HL-60 (cell line): ENCODE data around the gene TBK1.

Experiments used
- DNase-seq, 2 experiments: peaks; one replicate each; pipeline ENCODE4 v3.0.0-alpha.2; 2010 to 2020; ENCODE audit warnings: low read depth in 1 of 2, low spot score in 1 of 2
- H3K27ac ChIP-seq: fragments of 250-450 bp; sonication (Bioruptor Pico); replicated peaks from 2 replicates; pipeline ENCODE4 v1.5.1; 2020; ENCODE audit warnings: mild to moderate bottlenecking, moderate library complexity
- H3K27me3 ChIP-seq: fragments of 250-450 bp; sonication (Bioruptor Pico); 2 replicates; pipeline ENCODE4 v1.5.1; 2021; ENCODE audit warnings: mild to moderate bottlenecking, moderate library complexity; ENCODE audit not compliant: insufficient read depth, poor library complexity, severe bottlenecking
- H3K4me3 ChIP-seq: replicated peaks from 2 replicates; pipeline ENCODE4 v1.5.1; 2011; ENCODE audit warnings: mild to moderate bottlenecking, control low read depth, low read length; ENCODE audit not compliant: insufficient read depth
- CTCF ChIP-seq: IDR thresholded peaks from one replicate; pipeline ENCODE4 v1.5.1; 2011; ENCODE audit warnings: low read length, control low read depth, inconsistent platforms; ENCODE audit not compliant: insufficient read depth
- GABPA ChIP-seq: IDR thresholded peaks from 2 replicates; pipeline ENCODE4 v1.6.1; 2012; ENCODE audit warnings: low read depth
- POLR2AphosphoS5 ChIP-seq: IDR thresholded peaks from 2 replicates; pipeline ENCODE4 v1.6.1; 2012; ENCODE audit warnings: low read depth
- REST ChIP-seq: IDR thresholded peaks from 2 replicates; pipeline ENCODE4 v1.6.1; 2012; ENCODE audit warnings: low read depth; ENCODE audit not compliant: insufficient replicate concordance
- SPI1 ChIP-seq: IDR thresholded peaks from 2 replicates; pipeline ENCODE4 v1.6.1; 2012; ENCODE audit warnings: low read depth, mild to moderate bottlenecking, borderline replicate concordance

Gene TBK1

GRCh38 chr12:64470495-64470894, 18.6 kb downstream of the TBK1 start:
- H3K27me3 ChIP-seq = no peaks in the 10 kb centered on the region
- H3K4me3 ChIP-seq = no peak overlapping the region
- H3K27ac ChIP-seq = no peak overlapping the region
- DNase-seq = no peak
- TF ChIP-seq POLR2AphosphoS5 (no peak), CTCF (no peak), REST (no peak), GABPA (no peak), SPI1 (no peak)

- no peak for DNase-seq
- Histone ChIP-seq H3K27ac (no peak overlapping the region), H3K27me3 (no peaks in the 10 kb centered on the region), H3K4me3 (no peak overlapping the region)
- TF ChIP-seq POLR2AphosphoS5 (no peak), REST (no peak), CTCF (no peak), SPI1 (no peak), GABPA (no peak)
Observed at GRCh38 chr12:64473176-64473575, 21.3 kb downstream of the TBK1 start.

GRCh38 chr12:64475518-64475917, 23.6 kb downstream of the TBK1 start:
- no peak for TF ChIP-seq POLR2AphosphoS5
- TF ChIP-seq REST = no peak
- TF ChIP-seq CTCF = no peak
- TF ChIP-seq SPI1 = no peak
- no peak for TF ChIP-seq GABPA
- no peak for DNase-seq
- H3K27ac ChIP-seq = no peak overlapping the region

More at GRCh38 chr12:64475518-64475917, 23.6 kb downstream of the TBK1 start:
- Histone ChIP-seq H3K4me3 (no peak overlapping the region), H3K27me3 (no peaks in the 10 kb centered on the region)
